Caco-2 (cell line): ENCODE data around the gene SRGAP3. TPM values are rescaled to one million over a fixed set of nuclear protein-coding genes. Genes with fewer than 3 reads are reported as not detected.

ENCODE experiments used
- BruUV-seq: library from RNA; stranded (reverse); fragments of 400-500 nt; replicated peaks from 2 replicates; lab custom pipeline; 2021; lab: Mats Ljungman, UMichigan
- CTCF ChIA-PET: fragments of 300-600 bp; sonication (Branson Sonifier 250); formaldehyde crosslinking; loops from one replicate; lab custom pipeline; 2022; ENCODE audit warnings: antibody characterized with exemption; lab: Charles Lee
- POLR2A ChIA-PET: fragments of 300-600 bp; sonication (Branson Sonifier 250); formaldehyde crosslinking; loops from one replicate; lab custom pipeline; 2022; ENCODE audit warnings: antibody characterized with exemption; lab: Charles Lee
- DNase-seq, 2 experiments: peaks; one replicate each; pipeline versions ENCODE4 v3.0.0 to v3.0.0-alpha.2; 2020 to 2022
- H3K27me3 ChIP-seq: replicated peaks from 2 replicates; pipeline ENCODE4 v1.6.0; 2011; ENCODE audit warnings: low read length; ENCODE audit not compliant: control insufficient read depth, insufficient read depth
- H3K36me3 ChIP-seq: 2 replicates; pipeline ENCODE4 v1.5.1; 2011; ENCODE audit warnings: low read length; ENCODE audit not compliant: control insufficient read depth, insufficient read depth
- H3K4me1 ChIP-seq: fragments of 250-450 bp; sonication (Bioruptor Pico); 2 replicates; pipeline ENCODE4 v1.5.1; 2020; ENCODE audit warnings: mild to moderate bottlenecking
- H3K4me3 ChIP-seq: 2 replicates; pipeline ENCODE4 v1.5.1; 2011; ENCODE audit warnings: low read depth, mild to moderate bottlenecking, control low read depth, low read length
- H3K9me3 ChIP-seq: fragments of 250-450 bp; sonication (Bioruptor Pico); 2 replicates; pipeline ENCODE4 v1.5.1; 2020; ENCODE audit warnings: mild to moderate bottlenecking, moderate library complexity
- H3K27ac Mint-ChIP-seq: one replicate; pipeline ENCODE4 v1.8.0; 2022; ENCODE audit warnings: mixed read lengths; ENCODE audit not compliant: unreplicated experiment
- H3K27me3 Mint-ChIP-seq: one replicate; pipeline ENCODE4 v1.8.0; 2022; ENCODE audit warnings: mixed read lengths; ENCODE audit not compliant: insufficient read depth, unreplicated experiment
- H3K36me3 Mint-ChIP-seq: one replicate; pipeline ENCODE4 v1.8.0; 2022; ENCODE audit warnings: mild to moderate bottlenecking, mixed read lengths; ENCODE audit not compliant: insufficient read depth, unreplicated experiment
- H3K4me1 Mint-ChIP-seq: one replicate; pipeline ENCODE4 v1.8.0; 2022; ENCODE audit warnings: low read depth, mixed read lengths; ENCODE audit not compliant: unreplicated experiment
- H3K4me3 Mint-ChIP-seq: one replicate; pipeline ENCODE4 v1.8.0; 2022; ENCODE audit warnings: mild to moderate bottlenecking, moderate library complexity, mixed read lengths; ENCODE audit not compliant: unreplicated experiment
- H3K9me3 Mint-ChIP-seq: one replicate; pipeline ENCODE4 v1.8.0; 2022; ENCODE audit warnings: mixed read lengths; ENCODE audit not compliant: unreplicated experiment
- CTCF ChIP-seq, 2 experiments: fragments of 200-600 bp in 1 of 2; IDR thresholded peaks; 1 replicate in 1 of 2; 2 replicates in 1 of 2; pipeline versions ENCODE4 v1.5.1 to v1.8.0; 2011 to 2022; ENCODE audit warnings: antibody characterized with exemption in 1 of 2, control low read depth in 1 of 2, inconsistent platforms in 1 of 2, low read depth in 1 of 2, low read length in 1 of 2, mild to moderate bottlenecking in 1 of 2, moderate library complexity in 1 of 2; ENCODE audit not compliant: insufficient read depth in 1 of 2, severe bottlenecking in 1 of 2, unreplicated experiment in 1 of 2
- intact Hi-C: fragments of 100-400 bp; cut with micrococcal nuclease; formaldehyde crosslinking; loops from one replicate; pipeline ENCODE4 v1.10.0; 2022; ENCODE audit not compliant: unreplicated experiment
- total RNA-seq: library from RNA; stranded (reverse); gene quantifications from 2 replicates; pipeline ENCODE4 v1.2.3, GENCODE V29; 2022

The SRGAP3 gene
- total RNA-seq, 1 experiment from 2014 or later, result 1.3 TPM

GRCh38 chr3:9028134-9028533 lies 221.3 kb downstream of the SRGAP3 start:
- Histone ChIP-seq H3K27me3 (no peaks in the 10 kb centered on the region; the same call in 1 of the 2 replicates), H3K9me3 (no peaks in the 10 kb centered on the region), H3K4me3 (no peak overlapping the region), H3K4me1 (no peaks in the 10 kb centered on the region), H3K36me3 (no peaks in the 10 kb centered on the region)
- H3K27me3 Mint-ChIP-seq, result peaks cover 8% of the 10 kb centered on the region
- ChIA-PET CTCF (no interaction called here), POLR2A (no interaction called here)
- no peak overlapping the region for H3K4me3 Mint-ChIP-seq
- intact Hi-C loops, result no loop called here
- BruUV-seq, result no TSS peak
- TF ChIP-seq CTCF (IDR thresholded peaks at IDR 0.05; ENCODE audit: insufficient read depth in 1 of 2, low read depth in 1 of 2, low read length in 1 of 2, severe bottlenecking in 1 of 2, unreplicated experiment in 1 of 2), result no peak
- no peaks in the 10 kb centered on the region for H3K36me3 Mint-ChIP-seq
- no peaks in the 10 kb centered on the region for H3K9me3 Mint-ChIP-seq
- no peaks in the 10 kb centered on the region for H3K4me1 Mint-ChIP-seq
- H3K27ac Mint-ChIP-seq, result no peak overlapping the region
- DNase-seq, result no peak

GRCh38 chr3:9026320-9027045 lies 223.0 kb downstream of the SRGAP3 start:
- Mint-ChIP-seq H3K4me1 (no peaks in the 10 kb centered on the region), H3K36me3 (no peaks in the 10 kb centered on the region), H3K27me3 (peaks cover 15% of the 10 kb centered on the region), H3K9me3 (no peaks in the 10 kb centered on the region), H3K4me3 (no peak overlapping the region), H3K27ac (no peak overlapping the region)
- Histone ChIP-seq H3K4me1 (no peaks in the 10 kb centered on the region), H3K4me3 (no peak overlapping the region), H3K9me3 (no peaks in the 10 kb centered on the region), H3K36me3 (no peaks in the 10 kb centered on the region), H3K27me3 (no peaks in the 10 kb centered on the region; the same call in 1 of the 2 replicates)
- no TSS peak for BruUV-seq
- DNase-seq, result no peak
- TF ChIP-seq CTCF (IDR thresholded peaks at IDR 0.05; ENCODE audit: insufficient read depth in 1 of 2, low read depth in 1 of 2, low read length in 1 of 2, severe bottlenecking in 1 of 2, unreplicated experiment in 1 of 2), result no peak
- ChIA-PET CTCF (interaction anchor here (0.5 to 1.8 kb wide), 3 partner anchors 13 to 46 kb away, joined by 3 to 6 read pairs (median 4); no protein-coding TSS in a partner anchor), POLR2A (no interaction called here)
- intact Hi-C loops, result loop anchor here (1.0 kb wide), 1 partner anchor 38 kb away; no protein-coding TSS in a partner anchor

GRCh38 chr3:9024341-9024740 lies 225.1 kb downstream of the SRGAP3 start:
- no peaks in the 10 kb centered on the region for H3K36me3 ChIP-seq
- peaks cover 12% of the 10 kb centered on the region for H3K27me3 Mint-ChIP-seq
- H3K27ac Mint-ChIP-seq, result no peak overlapping the region
- ChIA-PET CTCF (no interaction called here), POLR2A (no interaction called here)
- intact Hi-C loops, result no loop called here
- DNase-seq, result no peak
- H3K36me3 Mint-ChIP-seq, result no peaks in the 10 kb centered on the region
- BruUV-seq, result no TSS peak
- H3K9me3 Mint-ChIP-seq, result no peaks in the 10 kb centered on the region
- no peak for TF ChIP-seq CTCF (IDR thresholded peaks at IDR 0.05; ENCODE audit: insufficient read depth in 1 of 2, low read depth in 1 of 2, low read length in 1 of 2, severe bottlenecking in 1 of 2, unreplicated experiment in 1 of 2)
- no peaks in the 10 kb centered on the region; the same call in 1 of the 2 replicates for H3K27me3 ChIP-seq
- no peaks in the 10 kb centered on the region for H3K9me3 ChIP-seq
- no peak overlapping the region for H3K4me3 Mint-ChIP-seq
- H3K4me1 ChIP-seq, result no peaks in the 10 kb centered on the region
- no peak overlapping the region for H3K4me3 ChIP-seq
- no peaks in the 10 kb centered on the region for H3K4me1 Mint-ChIP-seq
